GM18526 (cell line): ENCODE data around the gene SNX19.

Experiments used
- POLR2A ChIP-seq: IDR thresholded peaks from 3 replicates; pipeline ENCODE4 v1.6.1; 2011; ENCODE audit not compliant: insufficient read length; ENCODE audit errors: extremely low read depth

The SNX19 gene

DNA sequence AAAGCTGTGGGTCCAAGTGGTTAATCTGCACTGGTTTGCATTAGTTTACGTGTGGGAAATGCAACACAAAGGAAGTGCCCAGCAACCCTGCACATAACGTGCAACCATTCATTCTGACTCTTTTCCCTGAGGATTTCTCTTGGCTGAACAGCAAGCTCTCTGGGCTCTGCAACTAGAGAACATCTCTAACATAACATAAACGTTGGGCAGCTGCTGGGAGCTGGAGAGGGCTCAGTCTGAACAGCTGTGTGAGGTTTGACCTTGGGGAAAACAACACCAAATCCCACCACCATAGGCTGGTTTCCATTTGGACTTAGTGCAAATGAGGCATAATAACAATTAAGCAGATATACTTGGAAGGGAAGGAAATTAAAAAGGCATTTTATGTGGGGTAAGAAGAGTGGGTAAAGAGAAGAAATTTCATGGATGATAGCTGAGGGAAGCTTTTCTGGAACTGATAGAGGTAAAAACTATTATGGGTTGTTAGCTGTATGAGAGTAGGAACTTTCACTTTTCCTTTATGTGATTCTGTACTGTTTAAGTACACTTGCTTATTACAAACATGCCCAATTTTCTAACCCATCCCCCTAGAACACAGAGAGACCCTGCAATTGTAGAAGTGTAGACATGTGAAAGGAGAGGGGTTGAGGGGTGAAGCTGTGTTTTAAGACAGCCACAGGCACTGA lies 76.2 kb downstream of the SNX19 start:
- no peak for TF ChIP-seq POLR2A

DNA sequence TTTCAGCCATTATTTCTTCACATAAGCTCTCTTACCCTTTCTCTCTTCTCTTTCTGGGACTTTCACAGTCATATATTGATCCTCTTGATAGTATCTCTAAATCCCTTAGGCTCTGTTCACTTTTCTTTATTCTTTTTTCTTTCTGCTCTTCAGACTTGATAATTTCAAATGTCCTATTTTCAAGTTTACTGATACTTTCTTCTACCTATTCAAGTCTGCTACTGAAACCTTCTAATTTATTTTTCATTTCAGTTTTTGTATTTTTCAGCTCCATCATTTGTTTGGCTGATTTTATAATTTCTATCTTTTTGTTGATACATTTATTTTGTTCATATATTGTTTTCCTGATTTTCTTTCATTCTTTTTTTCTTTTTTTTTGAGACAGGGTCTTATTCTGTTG lies 79.1 kb downstream of the SNX19 start:
- no peak for TF ChIP-seq POLR2A

DNA sequence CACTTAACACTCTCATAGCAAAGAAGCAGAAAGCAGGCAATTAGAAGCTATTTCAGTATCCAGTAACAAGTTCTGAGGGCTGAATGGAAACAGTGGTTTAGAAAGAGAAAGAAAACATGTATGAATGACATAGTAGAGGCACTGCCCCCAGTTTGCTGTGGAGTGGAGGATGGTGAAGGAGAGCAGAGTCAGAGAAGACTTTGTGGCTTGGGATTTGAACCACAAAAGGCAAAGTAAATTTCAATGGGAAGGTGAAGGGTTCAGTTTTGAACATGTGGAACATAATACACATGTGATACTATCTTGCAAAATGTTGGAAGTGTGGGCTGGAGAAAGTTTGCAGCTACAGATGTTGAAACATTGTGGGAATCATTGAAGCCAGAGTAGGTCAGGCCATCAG lies 81.4 kb downstream of the SNX19 start:
- TF ChIP-seq POLR2A = no peak

DNA sequence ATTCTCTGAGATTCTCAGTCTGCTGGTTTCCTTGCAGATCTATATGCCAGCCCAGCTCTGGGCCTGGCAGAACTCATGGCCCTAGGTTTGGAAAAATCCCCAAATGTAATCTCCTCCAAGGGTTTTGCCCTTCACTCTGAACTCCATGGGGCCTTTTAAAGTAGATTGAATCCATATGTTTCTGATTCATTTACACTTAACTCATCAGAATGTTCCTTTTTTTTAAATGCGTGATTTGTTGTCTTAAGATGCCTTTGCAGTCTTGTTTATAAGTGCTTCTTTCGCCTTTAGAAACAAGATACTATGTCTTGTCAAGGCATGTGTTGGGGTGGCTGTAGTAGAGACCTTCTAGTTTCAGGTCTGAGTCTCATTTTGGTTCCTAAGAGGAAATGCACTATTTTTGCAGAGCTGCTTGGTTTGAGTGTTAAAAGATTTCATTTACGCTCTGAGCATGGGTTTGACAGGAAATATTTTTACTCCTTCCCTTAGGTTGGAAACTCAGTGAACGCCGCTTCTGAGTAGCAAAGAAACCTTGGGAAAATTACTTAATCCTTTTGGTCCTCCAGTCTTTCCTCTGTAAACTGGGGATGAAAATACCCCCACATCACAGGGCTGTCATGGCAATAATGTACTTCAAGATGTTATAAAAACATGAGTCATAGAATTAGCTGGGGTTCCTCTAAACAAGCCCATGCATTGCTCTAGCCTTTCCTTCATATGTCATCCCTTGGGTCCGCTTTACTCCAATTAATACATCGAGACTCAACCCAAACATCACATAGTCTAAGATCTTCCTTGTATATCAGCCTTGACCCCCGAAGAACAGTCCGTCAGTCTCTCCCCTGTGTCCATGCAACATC lies 83.5 kb downstream of the SNX19 start:
- TF ChIP-seq POLR2A = no peak

DNA sequence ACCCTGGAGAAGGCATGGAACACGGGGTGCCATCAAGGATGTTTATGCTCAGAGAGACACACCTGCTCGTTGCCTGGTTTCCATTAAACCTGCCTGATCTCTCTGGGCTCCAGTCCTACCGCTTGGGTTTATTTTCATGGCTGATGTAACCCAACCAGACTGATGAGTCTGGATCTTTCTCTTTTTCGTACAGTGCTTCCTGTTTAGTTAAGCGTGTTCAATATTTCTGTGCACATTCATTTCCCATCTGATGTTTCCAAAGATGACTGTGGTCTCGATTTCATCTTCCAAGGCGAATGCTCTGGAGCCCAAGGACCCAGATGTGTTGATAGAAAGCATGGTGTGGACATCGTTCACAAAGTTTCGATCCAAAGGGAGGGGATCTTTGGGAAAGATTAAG lies 84.3 kb downstream of the SNX19 start:
- no peak for TF ChIP-seq POLR2A

DNA sequence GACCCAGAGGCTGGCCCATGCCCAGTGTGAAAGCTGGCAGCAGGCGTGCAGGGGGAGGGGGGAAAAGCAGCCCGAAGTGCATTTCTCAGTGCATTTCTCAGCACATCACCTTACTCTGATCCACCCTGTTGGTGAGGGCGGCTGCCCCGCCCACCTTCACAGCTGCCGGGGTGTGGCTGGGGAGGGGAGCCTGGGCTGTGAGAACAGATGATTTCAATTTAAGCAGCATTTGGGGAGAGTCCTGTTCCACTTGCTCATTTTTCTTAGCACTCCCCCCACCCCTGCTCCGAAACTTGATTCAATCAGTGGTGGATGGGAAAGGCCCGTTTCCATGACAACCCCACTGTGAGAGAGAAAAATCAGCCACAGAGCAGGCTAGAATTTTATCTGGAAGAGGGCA lies 84.8 kb downstream of the SNX19 start:
- no peak for TF ChIP-seq POLR2A

DNA sequence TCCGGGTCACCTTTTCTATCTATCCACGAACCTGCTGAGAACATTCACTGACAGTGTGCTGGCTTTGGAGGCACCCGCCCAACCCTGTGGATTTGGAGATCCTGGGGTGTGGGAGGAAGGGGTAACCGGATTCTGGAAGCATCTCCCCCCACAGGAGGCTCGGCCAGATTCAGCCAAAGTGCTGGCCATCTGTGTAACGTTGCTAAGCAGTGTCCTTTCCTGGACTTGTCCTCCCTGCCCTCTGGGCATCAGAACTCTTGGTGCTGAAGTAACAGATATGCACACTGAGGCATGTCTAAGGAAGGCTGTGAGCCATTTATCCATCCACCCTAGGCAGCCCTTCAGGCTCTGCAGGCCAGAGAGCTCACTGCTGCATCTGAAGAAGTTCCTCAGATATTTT lies 85.7 kb downstream of the SNX19 start:
- TF ChIP-seq POLR2A = no peak

DNA sequence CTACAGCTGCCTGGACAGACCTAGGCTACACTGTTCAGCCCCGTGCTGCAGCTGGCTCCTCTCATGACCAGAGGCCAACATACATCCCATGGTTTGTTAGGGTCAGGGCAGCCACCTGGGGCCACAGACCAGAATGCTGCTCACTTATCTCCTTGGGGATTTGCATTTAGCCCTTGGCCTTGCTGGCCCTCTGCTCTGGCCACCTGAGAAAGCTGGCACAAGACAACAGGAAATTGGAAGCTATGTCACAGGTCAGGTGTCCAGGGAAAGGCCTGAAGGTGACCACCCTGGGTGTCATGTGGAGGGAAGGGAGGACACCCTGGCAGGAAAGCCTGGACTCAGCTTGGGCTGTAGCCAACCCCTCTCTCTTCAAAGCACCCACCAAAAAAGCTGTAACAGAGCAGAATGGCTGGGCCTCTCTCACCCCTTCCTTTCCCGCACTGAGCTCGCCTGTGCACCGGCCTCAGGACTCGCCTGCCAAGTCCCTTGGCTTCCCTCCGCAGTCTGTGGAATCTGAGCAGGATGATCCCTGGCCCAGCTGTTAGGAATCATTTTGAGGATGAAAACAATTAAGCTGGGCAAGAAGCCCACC lies 86.3 kb downstream of the SNX19 start:
- TF ChIP-seq POLR2A = no peak

DNA sequence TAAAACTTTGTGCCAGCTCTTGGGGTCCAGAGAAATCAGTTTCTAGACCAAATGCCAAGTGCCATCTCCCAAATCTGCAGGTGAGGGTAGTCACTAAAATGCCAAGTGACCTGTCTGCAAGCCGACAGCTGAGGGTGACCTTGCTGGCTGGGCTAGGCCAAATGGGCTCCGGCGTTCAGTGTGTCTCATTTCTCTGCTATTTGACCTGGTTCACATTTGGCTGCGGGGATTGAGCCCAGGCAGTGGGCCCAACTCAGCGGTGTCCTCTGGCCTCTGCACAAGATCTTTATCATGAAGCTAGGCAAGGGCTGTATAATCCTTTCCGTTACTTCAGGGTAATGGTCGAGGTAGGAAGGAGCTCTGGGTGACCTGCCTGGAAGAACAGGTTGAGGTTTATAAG lies 87.5 kb downstream of the SNX19 start:
- TF ChIP-seq POLR2A = no peak

DNA sequence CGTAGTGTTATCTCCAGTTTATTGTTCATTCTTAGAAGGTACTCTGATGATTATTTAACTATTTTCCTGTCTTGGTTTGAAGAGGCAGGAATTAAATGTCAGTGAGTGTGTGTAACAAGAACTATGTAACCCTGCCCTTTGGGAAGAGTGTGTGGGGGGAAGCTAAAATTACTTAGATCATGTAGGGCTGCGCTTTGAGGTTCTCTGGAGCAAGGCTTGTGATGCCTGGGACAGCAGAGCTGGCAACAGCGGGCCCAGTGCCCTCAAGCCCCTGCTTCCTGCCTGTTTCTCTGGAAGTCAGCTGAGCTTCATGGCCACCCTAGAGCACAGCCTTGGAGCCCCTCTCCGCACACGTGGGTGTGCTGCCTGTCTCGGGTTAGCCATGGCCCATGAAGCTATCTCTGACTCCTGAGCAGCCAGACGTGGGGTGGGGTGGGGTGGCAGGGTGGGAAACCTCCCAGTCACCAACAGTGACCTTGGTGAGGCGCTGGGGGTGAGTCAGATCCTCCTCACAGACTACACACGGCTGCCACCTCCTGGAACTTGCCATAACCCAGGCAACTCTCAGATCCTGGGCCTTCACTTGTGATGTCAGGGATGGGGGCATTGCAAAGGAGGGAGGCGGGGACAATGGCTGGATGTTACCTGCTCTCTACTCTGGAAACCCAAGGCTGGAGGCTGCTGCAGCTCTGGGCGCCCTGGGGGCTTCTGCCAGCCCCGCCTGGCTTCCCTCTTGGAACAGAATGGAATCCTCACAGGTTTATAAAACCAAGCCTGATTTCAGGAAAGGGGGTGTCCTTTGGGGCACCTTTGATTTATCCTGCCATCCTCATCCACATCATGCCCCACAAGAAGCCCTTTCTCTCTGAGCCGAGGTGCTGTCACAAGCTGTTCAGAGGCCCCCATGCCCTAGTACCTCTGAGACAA lies 88.6 kb downstream of the SNX19 start:
- TF ChIP-seq POLR2A = no peak

DNA sequence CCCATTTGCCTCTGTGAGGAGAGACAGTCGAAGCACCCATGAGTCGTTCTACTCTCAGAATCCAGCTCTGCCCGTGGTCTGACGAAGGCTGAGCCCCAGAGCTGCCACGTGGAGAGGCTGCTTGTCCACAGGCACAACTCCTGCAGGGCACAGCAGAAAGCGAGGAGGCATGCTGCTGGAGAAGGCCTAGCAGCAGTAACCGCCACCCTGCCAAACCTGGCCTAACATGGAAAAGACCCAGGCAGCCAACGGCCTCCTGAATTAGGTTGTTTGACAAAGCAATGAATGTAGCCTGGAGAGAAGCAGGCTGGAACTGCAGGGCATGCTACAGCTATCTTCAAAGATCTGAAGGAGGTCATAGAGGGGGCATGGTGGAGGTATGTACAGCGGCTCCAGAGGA lies 89.7 kb downstream of the SNX19 start:
- TF ChIP-seq POLR2A = no peak

DNA sequence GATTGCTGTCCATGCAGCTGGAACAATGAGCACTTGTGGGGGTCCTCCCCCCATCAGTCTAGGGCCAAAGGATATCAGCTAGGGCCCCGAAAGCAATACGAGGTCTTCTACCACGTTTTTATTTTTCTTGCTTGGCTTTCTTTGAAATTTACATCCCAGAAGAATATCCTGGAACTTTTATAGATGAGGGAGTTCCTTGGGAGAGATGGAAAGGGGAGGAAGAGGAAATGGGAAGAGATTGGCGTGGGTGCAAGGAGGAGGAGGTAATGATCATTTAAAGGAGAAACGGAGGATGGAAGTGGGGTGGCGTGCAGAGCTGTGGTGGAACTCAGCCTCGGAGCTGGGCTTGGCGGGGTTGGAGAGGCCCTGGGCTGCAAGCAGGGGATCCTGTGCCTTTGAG lies 90.3 kb downstream of the SNX19 start:
- TF ChIP-seq POLR2A = no peak

DNA sequence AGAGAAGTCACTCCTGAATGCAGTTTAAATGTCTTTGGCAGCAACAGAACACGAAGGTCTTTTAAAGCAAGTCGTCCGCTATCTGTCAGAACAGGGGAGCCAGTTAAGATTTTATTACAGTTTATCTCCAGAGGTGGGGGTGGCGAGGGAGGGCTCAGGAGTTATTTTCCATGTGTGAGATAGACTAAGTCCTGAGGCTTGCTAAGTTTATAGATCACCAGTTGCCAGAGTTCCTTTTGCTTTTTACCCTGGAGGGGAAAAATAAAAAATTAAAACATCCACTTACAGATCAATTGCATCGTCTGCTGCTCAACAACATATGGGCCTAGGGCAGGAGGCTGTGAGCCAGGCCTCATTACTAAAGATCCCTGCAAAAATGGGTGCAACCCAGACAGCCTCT lies 90.7 kb downstream of the SNX19 start:
- no peak for TF ChIP-seq POLR2A
